Body of pancreas (tissue), 4 donors: ENCODE data around the gene RGL3. TPM values are rescaled to one million over a fixed set of nuclear protein-coding genes. Genes with fewer than 3 reads are reported as not detected.
A peak's percentile ranks its signal among the peaks of the same experiment; 100 is the strongest.
"Not testable (repeated sequence)": the region's sequence is repeated elsewhere in the genome, so short reads cannot be mapped to it uniquely, and the experiment has no call there.

Source experiments
- ATAC-seq: fragments of 150-250 bp; one replicate; pipeline ENCODE4 v1.9.1; 2016
- DNase-seq, 4 donors: peaks; one replicate each; pipeline ENCODE4 v3.0.0-alpha.2; 2019
- H3K27ac ChIP-seq, 4 donors: fragments of 200-600 bp; sonication (generic); 1 replicate in 3 of 4; 2 replicates in 1 of 4; pipeline versions ENCODE4 v1.5.1 to v1.6.1; 2016 to 2019; ENCODE audit warnings: mild to moderate bottlenecking in 1 of 4, mixed read lengths in 1 of 4, moderate library complexity in 1 of 4
- H3K27me3 ChIP-seq, 2 donors: fragments of 200-600 bp; sonication (generic); one replicate each; pipeline ENCODE4 v1.6.0; 2016; ENCODE audit warnings: mild to moderate bottlenecking in 1 of 2
- H3K36me3 ChIP-seq, 2 donors: fragments of 200-600 bp; sonication (generic); replicated peaks in 1 of 2; 2 replicates each; pipeline ENCODE4 v1.5.1; 2016; ENCODE audit warnings: low read depth in 2 of 2; ENCODE audit not compliant: insufficient read depth in 1 of 2
- H3K4me1 ChIP-seq: fragments of 200-600 bp; sonication (generic); one replicate; pipeline ENCODE4 v1.6.0; 2016
- H3K4me3 ChIP-seq, 2 donors: fragments of 200-600 bp; sonication (generic); 1 replicate in 1 of 2; 2 replicates in 1 of 2; pipeline ENCODE4 v1.5.1; 2016 to 2019
- H3K9me3 ChIP-seq, 3 donors: fragments of 200-600 bp; sonication (generic); 1 replicate in 2 of 3; 2 replicates in 1 of 3; pipeline ENCODE4 v1.5.1; 2016
- CTCF ChIP-seq, 7 experiments: fragments of 450-650 bp in 4 of 7; fragments of 200-600 bp in 3 of 7; sonication (generic) in 3 of 7; IDR thresholded peaks; one replicate each; pipeline ENCODE4 v1.5.1; 2016 to 2019; ENCODE audit warnings: antibody characterized with exemption in 7 of 7
- POLR2A ChIP-seq, 3 donors: fragments of 450-650 bp; IDR thresholded peaks; one replicate each; pipeline ENCODE4 v1.6.1; 2016; ENCODE audit warnings: antibody characterized with exemption in 3 of 3, mild to moderate bottlenecking in 2 of 3
- WGBS, 2 donors: methylation state at CpG; one replicate each; pipeline ENCODE4 v1.1.5; 2017; 5-methylcytosine and 5-hydroxymethylcytosine counted together
- intact Hi-C: fragments of 100-400 bp; cut with DNase I; formaldehyde crosslinking; loops from one replicate; pipeline ENCODE4 v1.15.1; 2023
- total RNA-seq, 2 donors: library from RNA; depleted of rRNA; stranded (reverse); fragments of >200 nt; gene quantifications; one replicate each; pipeline ENCODE4 v1.1.0, GENCODE V29; 2016

RGL3 gene
- total RNA-seq, 2 donors from 2014 or later = 35.0 to 56.0 TPM

GRCh38 chr19:11435833-11436313 is 16.8 kb upstream of the RGL3 start:
- Histone ChIP-seq H3K4me1 (peaks cover 18% of the 10 kb centered on the region), H3K27ac (peak overlapping the region; percentile 48 to 84 (median 76)), H3K9me3 (no peaks in the 10 kb centered on the region), H3K4me3 (peak overlapping the region; percentile 44 to 78), H3K36me3 (peaks cover 0 to 7% of the 10 kb centered on the region in 2 donors), H3K27me3 (no peaks in the 10 kb centered on the region)
- intact Hi-C loops = no loop called here
- 2 to 17% methylated on average over 6 to 21 of the region's 21 CpGs for WGBS, 2 donors
- no peak for ATAC-seq
- no peak for TF ChIP-seq CTCF (IDR thresholded peaks at IDR 0.05)
- TF ChIP-seq POLR2A (IDR thresholded peaks at IDR 0.05) = peak in 1 of 3 donors; percentile 4
- DNase-seq = peak in 1 of 4 donors; percentile 36

- TF ChIP-seq CTCF (IDR thresholded peaks at IDR 0.05) = peak; percentile 80 to 99 (median 94)
- peak in 2 of 3 donors; percentile 66 to 73 for TF ChIP-seq POLR2A (IDR thresholded peaks at IDR 0.05)
- Histone ChIP-seq H3K36me3 (peaks cover 0 to 7% of the 10 kb centered on the region in 2 donors), H3K4me1 (peaks cover 18% of the 10 kb centered on the region), H3K27me3 (no peaks in the 10 kb centered on the region), H3K9me3 (no peaks in the 10 kb centered on the region), H3K27ac (peak within 1 kb of the TSS; percentile 48 to 84 (median 76)), H3K4me3 (peak within 1 kb of the TSS; percentile 44 to 78)
- peak; percentile 96 for ATAC-seq
- DNase-seq = peak; percentile 99 to 100 (median 99)
- WGBS, 2 donors = 0% methylated on average over 11 to 53 of the region's 53 CpGs
- intact Hi-C loops = no loop called here
Measured at GRCh38 chr19:11435057-11435832, 16.1 kb upstream of the RGL3 start, which contains the start of the genes ODAD3 and PRKCSH. Gene ODAD3, minus strand, starts transcription at chr19:11435121. Its CDS starts 105 bp downstream, at chr19:11435016. Gene PRKCSH, plus strand, starts transcription at chr19:11435635. Its CDS starts 483 bp downstream, at chr19:11436118.

GRCh38 chr19:11434703-11435056 is 15.6 kb upstream of the RGL3 start:
- peaks cover 18% of the 10 kb centered on the region for H3K4me1 ChIP-seq
- TF ChIP-seq POLR2A (IDR thresholded peaks at IDR 0.05) = no peak
- TF ChIP-seq CTCF (IDR thresholded peaks at IDR 0.05) = no peak
- peak overlapping the region; percentile 5 to 84 (median 59) for H3K27ac ChIP-seq
- intact Hi-C loops = no loop called here
- H3K27me3 ChIP-seq = no peaks in the 10 kb centered on the region
- no peak overlapping the region for H3K4me3 ChIP-seq
- DNase-seq = no peak
- 7% methylated on average over 9 of the region's 9 CpGs; no CpG with 5 or more reads in 1 of the 2 donors for WGBS, 2 donors
- peak; percentile 5 for ATAC-seq
- no peaks in the 10 kb centered on the region for H3K9me3 ChIP-seq
- H3K36me3 ChIP-seq = peaks cover 0 to 7% of the 10 kb centered on the region in 2 donors

- H3K36me3 ChIP-seq, DNase-seq, H3K27ac ChIP-seq, H3K27me3 ChIP-seq, ATAC-seq, H3K9me3 ChIP-seq, intact Hi-C loops, H3K4me3 ChIP-seq: not testable (repeated sequence)
- H3K4me1 ChIP-seq = peaks cover 18% of the 10 kb centered on the region
- WGBS, 2 donors = 85 to 92% methylated on average over 3 of the region's 3 CpGs
Measured at GRCh38 chr19:11433526-11433925, 14.4 kb upstream of the RGL3 start.

- H3K27me3 ChIP-seq = no peaks in the 10 kb centered on the region
- H3K4me3 ChIP-seq = no peak overlapping the region
- H3K36me3 ChIP-seq = no peaks in the 10 kb centered on the region
- ATAC-seq = no peak
- intact Hi-C loops = no loop called here
- WGBS, 2 donors = 90 to 91% methylated on average over 14 to 15 of the region's 19 CpGs
- DNase-seq = no peak
- peaks cover 22% of the 10 kb centered on the region for H3K4me1 ChIP-seq
- TF ChIP-seq CTCF (IDR thresholded peaks at IDR 0.05) = no peak
- TF ChIP-seq POLR2A (IDR thresholded peaks at IDR 0.05) = no peak
- H3K9me3 ChIP-seq = no peaks in the 10 kb centered on the region
- no peak overlapping the region for H3K27ac ChIP-seq
Measured at GRCh38 chr19:11426656-11427055, 7.5 kb upstream of the RGL3 start.
